GM11168 (cell line): ENCODE results near the gene MAD1L1.
"Not testable (repeated sequence)": the region's sequence is repeated elsewhere in the genome, so short reads cannot be mapped to it uniquely, and the experiment has no call there.

Experiments
- in situ Hi-C: fragments of 300-500 bp; cut with MboI; formaldehyde crosslinking; loops from one replicate; pipeline ENCODE4 v1.12.0; 2022; ENCODE audit warnings: low sequenced_read_pairs; ENCODE audit not compliant: unreplicated experiment

MAD1L1 gene

DNA sequence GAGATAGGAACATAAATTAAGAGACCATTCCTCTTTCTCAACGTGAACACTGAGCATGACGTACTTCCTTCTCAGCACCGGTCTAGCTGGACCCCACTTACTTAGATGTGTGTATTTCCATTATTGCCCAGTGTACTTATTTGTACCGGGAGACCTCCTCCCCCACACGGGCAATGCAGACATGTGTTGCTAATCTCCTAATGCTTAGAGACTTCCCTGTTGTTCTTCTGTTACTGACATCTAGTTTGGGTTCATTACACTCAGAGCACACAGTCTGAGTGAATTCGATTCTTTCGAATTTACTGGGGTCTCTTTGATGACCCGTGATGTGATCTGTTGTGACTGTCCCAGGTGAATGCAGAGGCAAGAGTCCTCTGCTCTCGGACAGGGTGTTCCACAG is 260.0 kb downstream of the MAD1L1 start:
- in situ Hi-C loops = no loop called here

DNA sequence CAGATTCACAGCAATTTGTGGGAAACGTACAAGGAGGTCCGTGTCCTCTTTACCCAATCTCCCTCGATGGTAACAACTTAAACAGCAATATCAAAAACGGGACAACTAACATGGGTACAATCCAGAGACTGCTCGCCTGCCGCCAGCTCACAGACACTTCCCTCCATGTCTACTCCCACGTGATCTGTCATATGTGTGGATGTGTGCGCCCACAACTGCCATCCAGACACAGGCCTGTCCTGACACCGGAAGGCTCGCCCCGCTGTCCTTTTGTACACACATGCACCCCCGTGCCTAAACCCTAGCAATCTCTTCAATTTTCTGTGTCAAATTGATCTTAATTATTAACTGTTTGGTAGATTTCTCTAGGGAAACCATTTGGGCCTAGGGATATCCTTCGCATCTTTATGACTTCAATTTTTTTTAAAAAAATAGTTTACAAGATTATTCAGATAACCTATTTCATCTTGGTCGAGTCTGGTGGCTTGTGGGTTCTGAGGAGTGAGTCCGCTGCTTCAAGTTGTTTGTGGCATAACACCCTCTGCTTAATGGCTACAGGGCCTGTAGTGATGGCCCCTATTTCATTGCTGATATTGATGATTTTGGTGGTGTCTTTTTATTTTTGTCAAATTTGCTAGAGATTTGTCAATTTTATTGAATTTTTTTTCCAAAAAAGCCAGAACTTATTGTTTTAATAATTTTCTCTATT is 260.6 kb downstream of the MAD1L1 start:
- in situ Hi-C loops = no loop called here

DNA sequence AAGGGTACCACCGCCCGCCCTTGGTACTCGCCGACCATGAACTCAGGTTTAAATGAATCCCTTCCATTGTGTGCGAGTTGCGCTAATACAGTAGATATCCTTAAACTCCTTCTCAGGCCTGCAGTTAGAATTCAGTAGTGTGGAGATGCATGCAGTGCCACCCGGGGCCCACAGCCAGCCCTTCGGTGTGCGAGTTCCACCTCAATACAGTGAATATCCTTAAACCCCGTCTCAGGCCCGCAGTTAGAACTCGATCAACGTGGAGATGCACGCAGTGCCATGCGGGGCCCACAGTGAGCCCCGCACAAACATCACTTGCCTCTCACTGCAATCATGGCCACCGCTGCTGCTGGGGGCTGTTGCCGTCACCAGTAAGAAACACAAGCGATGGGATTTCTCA is 261.9 kb downstream of the MAD1L1 start:
- in situ Hi-C loops = no loop called here

DNA sequence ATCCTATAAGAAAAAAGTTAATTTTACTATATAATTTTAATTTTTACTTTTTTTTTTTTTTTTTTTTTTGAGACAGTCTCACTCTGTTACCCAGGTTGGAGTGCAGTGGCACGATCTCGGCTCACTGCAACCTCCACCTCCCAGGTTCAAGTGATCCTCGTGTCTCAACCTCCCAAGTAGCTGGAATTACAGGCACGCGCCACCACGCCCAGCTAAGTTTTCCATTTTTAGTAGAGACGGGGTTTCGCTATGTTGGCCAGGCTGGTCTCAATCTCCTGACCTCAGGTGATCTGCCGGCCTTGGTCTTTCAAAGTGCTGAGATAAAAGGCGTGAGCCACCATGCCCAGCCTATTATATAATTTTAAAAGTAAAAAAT is 262.5 kb downstream of the MAD1L1 start:
- in situ Hi-C loops = not testable (repeated sequence)

DNA sequence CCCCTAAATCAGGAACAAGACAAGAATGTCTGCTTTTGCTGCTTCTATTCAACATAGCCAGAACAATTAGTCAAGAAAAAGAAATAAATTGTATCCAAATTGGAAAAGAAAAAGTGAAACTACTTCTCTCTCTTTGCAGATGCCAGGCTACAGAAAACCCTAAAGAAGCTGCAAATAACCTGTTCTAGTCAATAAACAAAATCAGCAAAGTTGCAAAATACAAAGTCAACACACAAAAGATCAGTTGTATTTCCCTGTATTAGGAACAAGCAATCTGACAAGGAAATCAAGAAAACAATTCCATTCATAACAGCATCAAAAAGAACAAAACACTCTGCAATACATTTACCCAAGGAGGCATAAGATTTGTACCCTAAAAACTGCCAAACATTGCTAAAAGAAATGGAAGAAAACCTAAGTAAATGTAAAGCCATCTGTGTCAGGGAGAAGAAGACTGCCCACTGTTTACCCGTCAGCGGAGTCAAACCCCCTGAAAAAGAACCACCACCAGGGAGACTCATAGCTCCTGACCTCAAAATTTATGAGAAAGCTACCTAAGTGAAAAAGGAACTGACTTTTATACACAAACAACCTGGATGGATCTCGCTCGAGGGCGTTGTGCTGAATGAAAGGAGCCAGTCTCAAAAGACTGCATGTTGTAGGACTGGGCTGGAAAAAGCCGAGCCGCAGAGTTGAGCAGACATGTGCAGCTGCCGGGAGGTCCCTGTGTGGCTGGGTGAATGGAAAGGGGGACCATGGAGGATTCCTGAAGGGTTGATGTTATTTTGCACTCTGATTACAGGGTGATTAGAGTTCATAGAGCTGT is 263.1 kb downstream of the MAD1L1 start:
- in situ Hi-C loops = no loop called here

DNA sequence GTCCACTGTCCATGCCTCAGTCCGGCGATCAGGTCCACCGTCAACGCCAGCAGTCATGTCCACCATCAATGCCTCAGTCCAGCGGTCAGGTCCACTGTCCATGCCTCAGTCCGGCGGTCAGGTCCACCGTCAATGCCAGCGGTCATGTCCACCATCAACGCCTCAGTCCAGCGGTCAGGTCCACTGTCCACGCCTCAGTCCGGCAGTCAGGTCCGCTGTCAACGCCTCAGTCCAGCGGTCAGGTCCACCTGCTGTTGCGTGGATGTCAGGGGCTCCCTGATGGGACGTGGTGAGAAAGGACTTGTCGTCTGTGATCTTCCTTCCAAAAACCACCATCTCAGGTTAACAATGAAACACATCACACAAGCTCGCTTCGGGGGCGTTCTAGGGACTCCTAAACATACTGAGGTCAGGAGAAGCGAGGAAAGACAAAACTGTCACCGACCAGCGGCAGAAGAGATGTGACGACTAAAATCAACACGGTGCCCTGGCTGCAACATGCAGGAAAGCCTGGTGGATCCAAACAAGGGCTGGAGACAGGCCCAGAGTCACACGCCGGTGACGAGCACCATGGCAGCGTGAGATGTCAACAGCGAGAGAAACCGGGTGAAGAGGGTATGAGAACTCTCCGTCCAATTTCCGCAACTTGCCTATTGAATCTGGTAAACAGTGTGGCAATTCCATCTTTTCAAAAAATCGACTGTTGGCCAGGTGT is 264.2 kb downstream of the MAD1L1 start:
- in situ Hi-C loops = no loop called here

DNA sequence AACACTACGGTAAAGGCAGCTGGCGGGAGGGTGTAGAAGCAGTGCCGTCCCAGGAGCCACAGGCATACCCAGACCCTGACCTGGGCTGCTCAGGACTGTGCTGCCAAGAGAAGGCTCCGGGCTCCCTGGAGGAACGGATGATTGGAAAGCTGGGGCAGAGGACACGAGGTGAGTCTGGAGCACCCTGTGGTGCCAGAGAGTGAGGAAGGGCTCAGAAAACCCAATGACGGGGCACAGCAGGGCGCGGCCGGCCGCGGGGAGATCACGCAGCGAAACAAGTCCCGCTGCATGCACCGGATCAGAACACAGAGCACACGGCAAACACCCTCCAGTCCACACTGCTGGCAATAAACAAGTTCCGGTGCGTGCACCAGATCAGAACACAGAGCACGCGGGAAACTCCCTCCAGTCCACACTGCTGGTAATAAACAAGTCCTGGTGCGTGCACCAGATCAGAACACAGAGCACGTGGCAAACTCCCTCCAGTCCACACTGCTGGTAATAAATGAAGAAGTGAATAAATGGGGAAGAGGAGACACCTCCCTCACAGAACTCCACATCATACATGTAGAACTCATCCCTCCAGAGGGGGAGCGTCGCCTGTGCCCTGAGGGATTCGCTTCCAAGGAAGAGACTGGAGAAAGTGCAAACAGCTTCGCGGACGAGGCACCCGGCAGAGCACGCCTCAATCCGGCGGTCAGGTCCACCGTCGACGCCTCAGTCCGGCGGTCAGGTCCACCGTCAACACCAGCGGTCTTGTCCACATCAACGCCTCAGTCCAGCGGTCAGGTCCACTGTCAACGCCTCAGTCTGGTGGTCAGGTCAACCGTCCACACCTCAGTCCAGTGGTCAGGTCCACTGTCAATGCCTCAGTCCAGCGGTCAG is 265.0 kb downstream of the MAD1L1 start:
- in situ Hi-C loops = no loop called here

DNA sequence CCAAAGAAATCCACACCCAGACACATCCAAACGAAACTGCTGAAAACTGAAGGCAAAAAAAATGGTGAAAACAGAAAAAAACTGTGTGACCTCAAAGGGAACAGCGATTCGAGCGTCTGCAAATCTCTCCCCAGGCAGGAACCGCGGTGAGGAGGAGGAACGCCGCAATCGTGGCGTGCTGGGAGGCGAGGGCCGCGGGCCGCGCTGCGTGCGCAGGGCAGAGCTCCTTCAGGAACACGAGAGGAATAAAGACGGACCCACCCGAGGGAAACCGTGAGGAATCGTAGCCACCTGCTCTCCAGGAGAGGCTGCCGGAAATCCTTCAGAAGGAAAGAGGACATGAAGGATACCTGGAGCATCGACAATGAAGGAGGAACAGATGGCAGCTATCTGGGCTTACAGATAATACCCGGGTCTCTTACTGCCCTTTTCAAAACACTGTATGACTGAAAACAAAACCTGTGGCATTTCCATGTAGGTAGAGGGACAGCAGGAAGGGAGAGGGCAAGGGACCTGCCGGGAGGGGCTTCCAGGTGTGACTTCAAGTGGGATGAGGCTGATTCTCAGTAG is 266.0 kb downstream of the MAD1L1 start:
- in situ Hi-C loops = no loop called here

DNA sequence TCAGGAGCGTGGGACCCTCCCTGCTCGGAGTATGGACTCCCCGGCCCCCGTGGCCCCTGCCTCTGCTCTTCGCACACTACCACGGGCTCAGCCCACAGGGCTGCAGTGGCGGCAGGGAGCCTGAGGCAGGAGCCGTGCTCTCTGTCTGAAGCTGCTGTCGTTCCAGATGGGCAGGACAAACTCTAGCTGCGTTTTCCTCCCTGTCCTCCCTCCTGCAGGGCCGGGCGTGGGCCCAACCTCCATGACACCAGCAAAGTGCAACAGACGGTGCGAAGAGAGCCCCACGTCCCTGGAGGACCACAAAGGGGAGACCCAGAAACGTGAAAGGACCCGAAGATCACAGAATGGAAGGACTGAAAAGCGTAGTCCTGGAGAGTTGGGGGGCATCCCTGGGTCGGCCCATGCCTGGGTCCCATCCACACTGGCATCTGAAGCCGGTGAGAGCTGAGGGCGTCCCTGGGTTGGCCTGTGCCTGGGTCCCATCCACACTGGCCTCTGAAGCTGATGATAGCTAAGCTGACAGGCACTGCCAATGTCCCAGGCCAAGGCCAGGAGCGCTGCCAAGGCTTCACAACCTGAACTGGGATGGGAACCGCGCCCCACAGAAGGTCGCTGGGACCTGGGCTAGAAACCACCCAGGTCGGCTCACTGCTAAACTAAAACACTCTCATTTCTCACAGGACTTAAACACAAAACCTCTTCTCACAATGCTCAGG is 267.0 kb downstream of the MAD1L1 start:
- in situ Hi-C loops = no loop called here

DNA sequence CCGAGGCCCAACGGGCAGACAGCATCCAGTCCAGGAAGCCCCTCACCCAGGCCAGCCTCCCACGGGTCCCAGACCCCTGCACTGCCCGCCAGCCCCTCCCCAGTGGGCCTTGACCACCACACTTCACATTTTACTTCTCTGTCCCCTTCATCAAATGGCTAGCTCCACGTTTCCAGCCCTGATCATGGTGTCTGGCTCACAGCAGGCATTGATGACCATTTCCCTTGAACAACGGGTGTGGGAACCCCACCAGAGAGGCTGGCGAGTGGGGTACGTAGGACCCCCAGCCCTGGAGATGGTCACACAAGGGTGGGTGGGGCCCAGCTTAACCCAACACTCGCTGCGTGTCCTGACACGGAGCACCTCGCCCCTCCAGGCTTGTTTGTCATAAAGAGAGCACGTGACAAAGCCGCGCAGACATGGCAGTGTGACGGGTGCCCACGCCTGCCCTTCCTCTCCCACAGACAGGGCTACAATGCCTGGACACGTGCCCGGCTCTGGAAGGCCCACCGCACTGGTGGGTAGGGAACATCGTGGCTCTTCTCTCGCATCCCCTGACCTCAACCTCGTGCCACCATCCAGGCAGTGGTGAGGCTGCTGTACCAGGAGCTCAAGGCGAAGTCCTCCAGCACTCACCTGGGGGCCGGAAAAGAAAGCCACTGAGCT is 267.7 kb downstream of the MAD1L1 start:
- in situ Hi-C loops = no loop called here

DNA sequence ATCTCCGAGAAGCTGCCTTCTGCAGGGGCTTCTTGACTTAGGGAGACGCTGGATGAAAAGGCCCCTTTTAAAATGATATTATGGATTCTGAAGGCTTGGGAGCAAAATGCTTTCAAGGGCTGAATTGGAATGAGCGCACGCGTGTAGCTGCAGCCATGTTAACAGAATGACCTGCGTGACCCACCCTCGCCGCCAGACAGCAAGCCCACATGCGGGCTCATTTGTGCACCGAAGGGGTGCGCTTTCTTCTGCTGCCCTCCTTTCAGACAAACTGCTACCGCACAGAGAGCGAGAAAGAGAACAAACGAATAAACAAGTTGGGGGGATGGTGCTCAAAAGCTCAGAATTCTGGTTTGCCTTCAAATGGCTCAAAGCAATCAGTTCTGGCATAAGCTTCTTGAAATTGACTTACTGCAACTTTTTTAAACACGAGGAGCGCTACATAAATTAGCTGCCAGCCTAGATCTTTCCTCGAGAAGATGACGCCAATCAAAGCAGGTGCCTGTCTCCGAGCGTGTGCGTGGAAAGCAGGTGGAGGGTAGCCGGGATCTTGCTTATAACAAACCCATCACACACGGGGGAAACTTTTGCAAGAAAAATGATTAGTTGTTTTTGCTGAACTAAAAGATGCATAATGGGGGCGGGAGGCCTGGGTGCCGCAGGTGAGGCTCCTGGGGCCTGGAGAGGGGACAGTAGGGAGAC is 268.4 kb downstream of the MAD1L1 start:
- in situ Hi-C loops = no loop called here

DNA sequence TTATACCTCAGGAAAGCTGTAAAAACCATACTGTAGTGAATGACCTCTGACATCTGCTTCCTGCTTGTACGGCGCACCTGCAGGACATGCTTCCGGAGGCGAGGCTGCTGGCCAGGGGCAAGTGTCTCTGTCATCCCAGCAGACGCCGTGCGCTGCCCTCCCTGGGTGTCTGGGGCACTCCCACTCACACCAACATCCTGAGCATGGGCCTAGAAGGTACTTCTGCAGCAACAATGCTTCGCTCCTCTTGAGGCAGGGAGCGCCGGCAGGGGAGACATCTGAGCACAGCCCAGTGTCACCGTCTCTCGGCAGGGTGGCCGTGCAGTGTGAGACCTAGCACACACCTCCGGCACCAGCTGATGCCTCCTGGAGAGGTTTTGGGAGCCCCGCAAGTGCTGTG is 269.2 kb downstream of the MAD1L1 start:
- in situ Hi-C loops = no loop called here

DNA sequence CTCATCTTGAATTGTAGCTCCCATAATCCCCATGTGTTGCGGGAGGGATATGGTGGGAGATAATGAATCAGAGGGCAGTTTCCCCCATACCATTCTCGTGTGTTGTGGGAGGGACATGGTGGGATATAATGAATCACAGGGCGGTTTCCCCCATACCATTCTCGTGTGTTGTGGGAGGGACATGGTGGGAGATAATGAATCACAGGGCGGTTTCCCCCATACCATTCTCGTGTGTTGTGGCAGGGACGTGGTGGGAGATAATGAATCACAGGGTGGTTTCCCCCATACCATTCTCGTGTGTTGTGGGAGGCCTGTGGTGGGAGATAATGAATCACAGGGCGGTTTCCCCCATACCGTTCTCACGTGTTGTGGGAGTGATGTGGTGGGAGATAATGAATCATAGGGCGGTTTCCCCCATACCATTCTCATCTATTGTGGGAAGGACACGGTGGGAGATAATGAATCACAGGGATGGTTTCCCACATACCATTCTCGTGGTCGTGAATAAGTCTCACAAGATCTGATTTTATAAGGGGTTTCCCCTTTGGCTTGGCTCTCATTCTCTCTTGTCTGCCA is 271.0 kb downstream of the MAD1L1 start:
- in situ Hi-C loops = no loop called here

DNA sequence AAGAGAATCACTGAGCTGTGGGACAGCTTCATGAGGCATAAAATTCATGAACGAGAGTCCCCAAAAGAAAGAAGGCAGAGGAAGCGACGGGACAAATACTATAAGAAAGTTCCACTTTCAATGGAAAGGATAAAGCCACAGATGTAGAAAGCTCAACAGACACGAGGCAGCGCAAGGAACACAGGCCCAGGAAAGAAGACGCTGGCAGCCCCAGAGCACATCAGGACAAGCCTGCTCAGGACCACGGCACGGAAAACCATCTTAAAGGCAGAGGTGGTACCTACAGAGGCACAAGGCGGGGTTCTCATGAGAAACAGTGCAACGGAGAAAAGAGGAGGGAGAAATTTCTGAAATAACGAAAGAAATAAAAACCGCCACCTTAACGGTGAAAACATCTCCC is 273.4 kb downstream of the MAD1L1 start:
- in situ Hi-C loops = no loop called here

DNA sequence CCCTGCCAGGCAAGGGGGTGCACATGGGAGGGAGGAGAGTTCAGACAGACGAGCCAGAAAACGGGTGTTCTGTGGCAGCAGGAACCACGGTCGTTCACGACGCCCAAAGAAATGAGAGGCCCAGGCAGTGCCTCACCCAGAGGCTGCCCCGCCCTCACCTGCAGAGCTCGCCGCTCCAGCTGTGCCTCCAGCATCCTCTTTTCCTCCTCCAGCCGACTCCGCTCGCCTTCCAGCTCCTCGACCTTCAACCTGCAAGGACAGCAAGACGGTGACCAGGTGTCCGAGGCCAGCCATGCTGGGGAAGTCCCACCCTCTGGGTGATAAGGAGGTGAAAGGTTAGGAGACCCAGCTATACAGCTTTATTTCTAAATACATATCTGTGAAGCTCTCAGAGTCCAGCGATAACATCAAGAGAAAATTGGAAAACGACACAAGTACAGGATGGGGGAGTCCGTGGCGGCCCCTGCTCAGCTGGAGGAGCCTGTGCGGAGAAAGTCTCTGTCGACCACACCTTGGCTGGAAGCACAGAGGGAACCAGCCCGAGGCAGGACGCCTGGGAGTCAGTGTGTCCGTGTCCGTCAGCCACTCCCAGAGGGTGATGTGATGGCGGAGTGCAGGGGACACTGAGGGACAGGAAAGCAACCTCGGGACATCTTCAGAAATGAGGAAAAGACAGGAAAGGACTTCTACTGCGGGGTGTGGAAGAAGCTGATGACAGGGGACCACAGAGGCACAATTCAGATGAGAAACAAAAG is 275.1 kb downstream of the MAD1L1 start:
- in situ Hi-C loops = no loop called here

DNA sequence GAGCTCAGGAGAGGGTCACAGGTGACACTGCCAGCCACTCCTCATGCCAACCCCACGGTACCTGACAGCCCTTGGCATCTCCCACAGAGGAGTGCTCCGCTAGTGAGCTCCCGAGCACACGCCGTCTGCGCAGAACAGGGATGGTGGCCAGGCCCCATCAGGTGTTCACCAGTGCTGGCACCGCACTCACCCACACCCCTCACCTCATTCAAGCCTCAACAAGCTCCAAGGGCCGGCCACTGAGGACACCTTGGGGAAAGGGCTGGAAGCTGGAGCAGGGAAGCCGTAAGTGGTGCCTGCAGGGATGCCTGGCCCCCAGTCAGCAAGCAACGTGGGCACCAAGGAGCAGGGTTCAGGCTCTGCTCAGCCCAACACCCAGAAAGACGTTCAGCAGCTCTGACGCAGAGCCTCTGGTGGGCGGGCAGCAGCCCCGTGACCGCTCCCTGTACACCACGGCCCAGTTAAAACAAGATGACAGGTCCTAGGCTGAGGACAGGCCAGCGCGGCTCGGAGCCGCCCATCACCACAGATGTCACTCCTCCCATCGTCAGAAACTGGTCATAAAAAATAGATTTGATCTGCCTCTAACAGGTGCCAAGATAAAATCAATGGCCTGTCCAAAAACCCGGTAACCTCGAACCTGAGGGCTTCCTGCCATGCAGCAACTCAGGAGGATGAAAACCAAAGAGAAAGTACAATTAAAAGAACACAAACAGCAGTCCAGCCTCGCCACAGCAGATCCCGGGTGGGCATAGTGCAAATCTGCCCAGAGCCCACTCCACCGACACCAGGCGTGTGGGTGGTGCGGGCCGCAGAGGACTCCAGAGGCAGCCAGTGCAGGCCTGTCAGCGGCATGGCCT is 275.9 kb downstream of the MAD1L1 start:
- in situ Hi-C loops = no loop called here
